Lung (tissue), 12 donors: ENCODE results near the gene DNAH14. TPM values are rescaled to one million over a fixed set of nuclear protein-coding genes. Genes with fewer than 3 reads are reported as not detected.

ENCODE experiments used
- ATAC-seq: fragments of 200-7000 bp; cut with Tn5 transposase; one replicate; pipeline ENCODE4 v1.9.1; 2020; ENCODE audit warnings: moderate number of reproducible peaks; ENCODE audit not compliant: insufficient read depth, low FRiP score
- DNase-seq, 3 donors: peaks; one replicate each; pipeline ENCODE4 v3.0.0-alpha.2; 2013 to 2017
- H3K27ac ChIP-seq, 2 donors: one replicate each; pipeline ENCODE4 v1.5.1; 2013; ENCODE audit warnings: mild to moderate bottlenecking in 2 of 2, moderate library complexity in 2 of 2, control low read depth in 1 of 2, inconsistent platforms in 1 of 2, low read depth in 1 of 2, low read length in 1 of 2
- H3K27me3 ChIP-seq, 3 donors: one replicate each; pipeline ENCODE4 v1.5.1; 2013; ENCODE audit warnings: low read length in 2 of 3; ENCODE audit not compliant: control insufficient read depth in 3 of 3, insufficient read depth in 3 of 3
- H3K36me3 ChIP-seq, 4 donors: one replicate each; pipeline ENCODE4 v1.5.1; 2013; ENCODE audit warnings: low read length in 4 of 4, mild to moderate bottlenecking in 1 of 4, moderate library complexity in 1 of 4; ENCODE audit not compliant: control insufficient read depth in 4 of 4, insufficient read depth in 4 of 4
- H3K4me1 ChIP-seq, 5 donors: one replicate each; pipeline ENCODE4 v1.5.1; 2013; ENCODE audit warnings: low read length in 5 of 5, mild to moderate bottlenecking in 2 of 5, moderate library complexity in 1 of 5; ENCODE audit not compliant: control insufficient read depth in 5 of 5, insufficient read depth in 5 of 5
- H3K4me3 ChIP-seq: one replicate; pipeline ENCODE4 v1.5.1; 2013; ENCODE audit warnings: mild to moderate bottlenecking, control low read depth, moderate library complexity
- H3K9ac ChIP-seq, 2 donors: one replicate each; pipeline ENCODE4 v1.5.1; 2013; ENCODE audit warnings: low read length in 2 of 2, control low read depth in 1 of 2; ENCODE audit not compliant: insufficient read depth in 1 of 2
- H3K9me3 ChIP-seq, 4 donors: one replicate each; pipeline ENCODE4 v1.5.1; 2013; ENCODE audit warnings: low read length in 3 of 4, mild to moderate bottlenecking in 1 of 4, moderate library complexity in 1 of 4; ENCODE audit not compliant: control insufficient read depth in 4 of 4, insufficient read depth in 3 of 4
- CTCF ChIP-seq: IDR thresholded peaks from 2 replicates; pipeline ENCODE4 v1.5.1; 2012; ENCODE audit warnings: mild to moderate bottlenecking; ENCODE audit errors: control extremely low read depth, extremely low read depth
- WGBS, 2 donors: extraction: QIAGEN DNeasy Blood & Tissue Kit; methylation state at CpG; one replicate each; pipeline ENCODE4 v1.1.7; 2013; 5-methylcytosine and 5-hydroxymethylcytosine counted together
- polyA plus RNA-seq, 2 donors: library from polyadenylated mRNA; stranded (reverse); fragments of 200-250 nt; gene quantifications; one replicate each; pipeline ENCODE4 v1.2.1, GENCODE V29; 2013
- total RNA-seq, 2 donors: library from RNA; depleted of rRNA in 1 of 2; stranded (reverse); fragments of >200 nt in 1 of 2; gene quantifications; one replicate each; pipeline ENCODE4 v1.2.1, GENCODE V29; 2014 to 2021
- donor health status: control.
- donor health status: control.
- donor health status: Bipolar disorder and iron deficiency.
- donor health status: healthy.
- donor health status: DM: yes; HTN: yes; CAD: no.

Gene DNAH14
- total and polyA plus RNA-seq, 4 donors: 3.0 to 61.3 (median 7.9) TPM

- Histone ChIP-seq H3K4me3 (no peak overlapping the region), H3K27me3 (no peaks in the 10 kb centered on the region), H3K36me3 (no peaks in the 10 kb centered on the region), H3K9ac (no peak overlapping the region), H3K9me3 (peaks cover 0 to under 1% (median under 1%) of the 10 kb centered on the region in 4 donors), H3K4me1 (no peaks in the 10 kb centered on the region), H3K27ac (no peak overlapping the region)
- 88 to 96% methylated on average over 4 of the region's 4 CpGs for WGBS, 2 donors
- DNase-seq (no peak), ATAC-seq (no peak)
- no peak for TF ChIP-seq CTCF
These were observed 10.0 kb upstream of the DNAH14 start for GRCh38 chr1:224919508-224919907.

- peak in 1 of 3 donors; percentile 5 for DNase-seq
- Histone ChIP-seq H3K4me3 (no peak overlapping the region), H3K9me3 (no peaks in the 10 kb centered on the region), H3K36me3 (no peaks in the 10 kb centered on the region), H3K4me1 (no peaks in the 10 kb centered on the region), H3K27ac (no peak overlapping the region), H3K27me3 (no peaks in the 10 kb centered on the region), H3K9ac (no peak overlapping the region)
- ATAC-seq: no peak
- no peak for TF ChIP-seq CTCF
These were observed 8.5 kb upstream of the DNAH14 start for GRCh38 chr1:224920930-224921329.

GRCh38 chr1:224921354-224921753 is 8.1 kb upstream of the DNAH14 start:
- no peak overlapping the region for H3K4me3 ChIP-seq
- no peaks in the 10 kb centered on the region for H3K4me1 ChIP-seq
- no peaks in the 10 kb centered on the region for H3K9me3 ChIP-seq
- DNase-seq (no peak), ATAC-seq (no peak)
- no peaks in the 10 kb centered on the region for H3K27me3 ChIP-seq
- WGBS, 2 donors: 96 to 97% methylated on average over 3 of the region's 3 CpGs
- H3K9ac ChIP-seq: no peak overlapping the region
- no peak for TF ChIP-seq CTCF
- no peak overlapping the region for H3K27ac ChIP-seq
- no peaks in the 10 kb centered on the region for H3K36me3 ChIP-seq

GRCh38 chr1:224922404-224923164 is 6.9 kb upstream of the DNAH14 start:
- 46 to 51% methylated on average over 5 of the region's 5 CpGs for WGBS, 2 donors
- no peak overlapping the region for H3K9ac ChIP-seq

More at GRCh38 chr1:224922404-224923164, 6.9 kb upstream of the DNAH14 start:
- ATAC-seq: no peak
- no peaks in the 10 kb centered on the region for H3K9me3 ChIP-seq
- no peak overlapping the region for H3K27ac ChIP-seq
- H3K4me1 ChIP-seq: no peaks in the 10 kb centered on the region
- DNase-seq: peak; percentile 14 to 68 (median 58)
- no peaks in the 10 kb centered on the region for H3K36me3 ChIP-seq
- TF ChIP-seq CTCF: peak; percentile 25
- H3K27me3 ChIP-seq: no peaks in the 10 kb centered on the region
- H3K4me3 ChIP-seq: no peak overlapping the region
